HG02763 (cell line): ENCODE results near the gene TRABD.

ENCODE experiments used
- ATAC-seq: cut with Tn5 transposase; IDR thresholded peaks from one replicate; pipeline ENCODE4 v1.9.1; 2021; ENCODE audit warnings: mild to moderate bottlenecking, moderate library complexity; ENCODE audit not compliant: unreplicated experiment

Gene TRABD

GRCh38 chr22:50216684-50217520 is 31.2 kb downstream of the TRABD start:
- ATAC-seq: no peak

DNA sequence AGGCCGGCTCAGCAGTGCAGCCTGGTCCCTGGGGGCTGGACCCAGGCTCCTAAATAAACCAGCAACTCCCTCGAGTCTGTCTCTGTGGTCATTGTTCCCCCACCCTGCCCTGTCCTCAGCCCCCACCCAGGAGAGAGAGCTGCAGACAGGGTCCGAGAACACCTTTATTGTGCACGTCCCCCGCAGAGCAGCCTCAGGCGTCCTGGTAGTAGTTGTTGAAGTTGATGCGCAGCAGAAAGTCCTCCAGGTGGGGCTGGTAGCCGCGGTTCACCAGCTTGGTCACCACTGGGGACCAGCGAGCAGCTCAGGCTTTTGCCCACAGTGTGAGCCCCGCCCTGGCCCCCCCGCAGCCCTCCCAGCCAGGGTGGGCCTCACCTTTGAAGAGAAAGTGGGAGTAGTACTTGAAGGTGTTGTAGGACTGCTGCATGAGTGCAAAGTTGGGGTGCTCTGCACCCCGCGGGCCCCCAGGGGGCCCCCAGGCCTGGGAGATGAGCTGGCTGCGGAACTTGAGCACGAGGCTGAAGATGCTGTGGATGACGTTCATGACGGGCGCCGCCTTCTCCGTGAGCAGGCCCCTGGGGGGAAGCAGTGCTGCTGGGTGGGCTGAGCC is 31.9 kb downstream of the TRABD start:
- no peak for ATAC-seq

DNA sequence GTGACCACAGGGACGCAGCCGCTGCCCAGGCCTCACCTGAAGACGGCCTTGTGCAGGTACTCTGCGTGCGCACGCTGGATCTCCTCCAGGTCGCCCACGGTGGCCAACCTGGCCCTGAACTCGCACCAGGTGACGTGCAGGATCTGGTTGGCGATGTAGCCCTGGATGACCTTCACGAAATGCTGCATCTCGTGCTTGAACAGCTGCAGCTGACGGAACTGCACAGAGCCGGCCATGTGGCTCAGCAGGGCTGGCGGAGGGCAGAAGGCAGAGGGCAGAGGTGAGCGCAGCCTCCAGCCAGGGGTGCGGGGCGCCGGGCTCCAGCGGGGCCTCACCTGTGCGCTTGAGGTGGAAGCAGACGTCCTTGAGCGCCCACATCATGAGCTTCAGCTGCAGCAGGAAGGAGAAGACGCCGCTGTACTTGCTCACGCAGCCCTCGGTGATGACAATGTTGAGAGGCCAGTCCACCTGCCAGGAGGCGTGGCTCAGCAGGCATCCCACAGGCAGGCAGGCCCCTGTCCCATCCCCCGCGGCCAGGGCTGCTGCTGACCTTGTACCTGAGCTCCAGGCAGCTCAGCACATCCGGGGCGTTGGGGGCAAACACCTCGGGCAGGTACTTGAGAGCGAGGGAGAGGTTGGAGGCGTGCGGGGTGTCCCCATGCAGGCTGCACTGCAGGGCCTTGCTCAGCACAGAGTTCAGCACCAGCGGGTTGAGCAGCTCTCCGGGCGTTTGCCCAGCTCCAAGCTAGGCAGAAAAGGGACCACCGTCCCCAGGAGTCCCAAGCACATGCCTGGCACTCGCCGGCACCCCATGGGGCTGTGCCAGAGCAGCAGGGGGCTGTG is 32.7 kb downstream of the TRABD start:
- no peak for ATAC-seq

GRCh38 chr22:50218996-50219727 is 33.4 kb downstream of the TRABD start:
- no peak for ATAC-seq

DNA sequence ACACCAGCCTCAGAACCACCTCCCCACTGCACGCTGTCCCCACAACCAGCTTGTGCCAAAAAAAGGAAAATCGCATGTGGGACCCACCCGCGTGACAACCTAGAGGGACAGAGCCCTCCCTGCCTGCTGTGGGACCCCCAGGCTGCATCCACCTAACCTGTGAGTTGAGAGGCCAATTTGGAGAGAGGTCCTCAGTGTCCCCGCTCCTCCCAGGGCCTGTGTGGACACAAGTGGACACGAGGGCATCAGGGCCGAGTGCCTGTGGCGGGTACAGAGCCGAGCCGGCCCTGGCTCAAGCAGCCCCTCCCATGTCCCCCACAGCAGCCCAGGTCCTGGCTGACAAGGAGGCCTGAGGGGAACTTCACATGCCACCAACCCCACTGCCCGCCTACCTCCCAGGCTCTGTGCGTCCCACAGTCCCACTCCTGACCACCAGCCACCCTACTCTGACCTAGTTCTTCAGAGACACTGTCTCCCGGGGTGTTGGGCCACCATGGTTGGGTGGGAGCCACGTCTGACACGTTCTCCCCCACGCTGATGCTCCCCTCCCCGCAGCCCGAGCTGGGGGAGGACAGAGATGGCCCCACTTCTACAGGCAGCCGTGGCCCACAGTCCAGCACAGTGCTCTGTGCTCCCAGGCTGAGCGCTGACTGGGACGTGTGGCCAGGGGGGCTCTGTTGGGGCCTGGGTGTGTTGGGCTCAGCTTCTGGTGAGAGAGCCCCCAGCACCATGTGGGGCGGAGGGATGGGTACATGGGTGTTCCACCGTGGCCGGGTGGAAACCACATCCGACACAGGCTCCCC is 34.3 kb downstream of the TRABD start:
- ATAC-seq: no peak

DNA sequence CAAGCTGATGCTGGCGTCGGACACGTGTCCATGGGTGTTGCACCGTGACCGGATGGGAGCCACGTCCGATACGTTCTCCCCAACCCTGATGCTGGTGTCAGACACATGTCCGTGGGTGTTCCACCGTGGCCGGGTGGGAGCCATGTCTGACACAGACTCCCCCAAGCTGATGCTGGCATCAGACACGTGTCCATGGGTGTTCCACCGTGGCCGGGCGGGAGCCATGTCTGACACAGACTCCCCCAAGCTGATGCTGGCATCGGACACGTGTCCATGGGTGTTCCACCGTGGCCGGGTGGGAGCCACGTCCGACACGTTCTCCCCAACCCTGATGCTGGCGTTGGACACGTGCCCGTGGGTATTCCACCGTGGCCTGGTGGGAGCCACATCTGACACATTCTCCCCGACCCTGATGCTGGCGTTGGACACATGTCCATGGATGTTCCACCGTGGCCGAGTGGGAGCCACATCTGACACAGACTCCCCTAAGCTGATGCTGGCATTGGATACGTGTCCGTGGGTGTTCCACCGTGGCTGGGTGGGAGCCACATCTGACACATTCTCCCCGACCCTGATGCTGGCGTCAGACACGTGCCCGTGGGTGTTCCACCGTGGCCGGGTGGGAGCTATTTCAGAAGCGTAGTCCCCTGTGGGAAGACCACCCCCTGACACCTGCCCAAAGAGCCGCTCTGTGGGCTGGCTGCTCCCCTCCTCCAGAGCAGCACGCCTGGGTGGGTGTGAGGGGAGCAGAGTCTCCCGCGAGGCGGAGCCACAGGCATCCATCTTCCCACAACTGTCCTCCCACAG is 35.1 kb downstream of the TRABD start:
- no peak for ATAC-seq

DNA sequence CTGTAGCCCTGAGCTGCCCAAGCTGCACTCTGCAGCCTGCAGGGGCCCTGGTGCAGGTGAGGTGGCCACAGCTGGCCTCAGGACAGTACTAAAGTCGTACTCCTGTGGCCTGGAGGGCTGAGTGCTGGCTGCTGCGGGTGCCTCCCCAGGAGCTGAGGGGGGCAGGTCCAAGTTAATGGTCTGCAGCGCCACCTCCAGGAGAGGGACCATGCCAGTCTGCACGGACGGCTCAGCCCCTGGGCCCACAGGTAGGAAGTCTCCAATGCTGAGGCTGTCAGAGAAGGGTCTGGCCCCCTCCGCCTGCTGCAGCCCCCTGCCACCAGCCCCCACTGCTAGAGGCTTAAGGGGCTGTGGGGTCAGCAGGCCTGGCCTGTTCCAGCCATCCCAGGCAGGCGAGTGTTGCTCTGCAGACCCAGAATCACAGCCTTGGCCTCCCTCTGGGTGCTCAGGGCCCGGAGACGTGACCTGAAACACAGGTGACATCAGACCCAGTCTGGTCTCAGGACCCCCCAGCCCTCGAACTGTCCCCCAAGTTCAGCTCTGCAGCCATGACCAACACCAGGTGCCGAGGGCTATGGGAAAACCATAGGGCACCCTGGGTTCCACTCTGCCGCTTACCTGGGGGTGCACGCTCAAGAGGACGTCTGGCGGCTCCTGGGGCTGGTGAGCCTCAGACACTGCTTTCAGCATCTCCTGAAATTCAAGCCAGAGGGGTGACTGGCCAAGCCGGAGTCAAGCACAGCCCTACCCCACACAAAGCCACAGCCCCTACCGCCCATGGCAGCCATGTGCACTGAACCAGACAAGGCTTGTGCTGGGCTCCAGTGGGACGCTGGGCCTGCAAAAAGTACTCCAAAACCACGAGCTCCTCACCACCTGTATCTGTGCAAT is 35.9 kb downstream of the TRABD start:
- no peak for ATAC-seq

- ATAC-seq: no peak
These were observed 36.8 kb downstream of the TRABD start for GRCh38 chr22:50222508-50222907.

- ATAC-seq: no peak
These were observed 38.4 kb downstream of the TRABD start for GRCh38 chr22:50224071-50224470.

DNA sequence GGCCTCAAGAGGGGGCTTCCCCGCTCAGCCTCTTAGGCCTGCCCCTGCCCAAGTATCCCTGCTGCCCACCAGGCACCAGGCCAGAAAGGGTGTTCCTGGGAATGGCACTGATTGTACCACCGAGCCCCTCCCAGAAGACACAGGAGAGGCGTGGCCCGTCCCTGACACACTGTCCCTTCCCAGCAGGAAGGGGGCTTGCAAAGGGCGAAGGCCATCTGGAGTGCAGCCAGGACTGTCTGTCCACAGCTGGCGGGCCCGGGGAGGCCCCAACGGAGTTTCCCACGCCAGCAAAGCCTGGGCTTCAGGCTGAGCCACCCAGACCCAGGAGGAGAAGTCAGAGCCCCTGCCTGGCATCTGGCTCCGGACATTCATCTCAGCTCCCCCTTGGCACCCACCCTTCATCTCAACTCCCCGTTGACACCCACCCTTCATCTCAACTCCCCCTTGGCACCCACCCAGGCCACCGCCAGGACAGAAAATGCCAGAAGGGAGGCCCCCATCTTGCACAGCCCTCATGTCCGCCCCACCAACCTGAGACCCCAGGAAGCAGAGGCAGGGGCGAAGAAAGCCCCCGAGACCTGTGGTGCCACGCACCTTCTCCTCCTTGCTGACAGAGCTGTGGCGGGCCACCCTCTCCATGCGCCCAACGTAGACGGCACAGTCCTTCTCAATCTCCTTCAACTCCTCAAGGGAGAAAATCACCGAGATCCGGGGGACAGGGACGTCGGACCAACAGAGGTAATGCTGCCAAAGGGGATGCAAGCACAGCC is 39.7 kb downstream of the TRABD start:
- ATAC-seq: no peak

GRCh38 chr22:50226063-50226874 is 40.6 kb downstream of the TRABD start:
- ATAC-seq: no peak

DNA sequence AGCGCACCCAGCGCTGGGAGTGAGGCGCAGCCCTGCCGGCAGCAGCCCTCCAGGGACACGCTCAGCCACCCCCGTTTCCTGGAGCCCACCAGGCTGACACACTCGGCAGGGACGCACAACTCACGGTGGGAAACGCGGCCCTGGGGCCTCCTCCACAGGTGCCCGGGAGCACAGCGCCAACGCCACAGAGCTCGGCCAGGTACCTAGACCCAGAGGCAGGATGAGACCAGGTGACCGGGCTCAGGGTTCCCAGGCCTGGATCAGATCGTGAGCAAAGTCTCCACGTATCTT is 41.1 kb downstream of the TRABD start:
- ATAC-seq: no peak

GRCh38 chr22:50227579-50228215 is 42.0 kb downstream of the TRABD start:
- no peak for ATAC-seq

DNA sequence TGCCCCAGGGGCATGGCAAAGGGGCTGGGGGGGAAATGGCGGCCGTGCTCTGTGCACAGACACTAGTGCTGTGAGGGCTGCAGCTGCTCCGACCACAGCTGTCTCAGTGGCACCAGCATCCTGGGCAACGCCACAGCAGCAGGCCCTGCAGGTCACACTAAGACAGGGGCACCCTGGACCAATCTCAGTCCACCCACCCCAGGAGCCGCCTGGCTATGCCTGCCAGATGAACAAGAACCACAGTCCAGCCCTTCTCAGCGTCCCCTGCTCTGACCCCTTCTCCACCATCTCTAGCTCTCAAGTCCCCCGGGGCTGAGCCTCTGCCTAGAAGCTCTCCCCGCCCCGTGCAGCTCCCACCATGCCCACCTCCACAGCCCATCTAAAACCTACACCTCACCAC is 42.7 kb downstream of the TRABD start:
- no peak for ATAC-seq

GRCh38 chr22:50229370-50229769 is 43.7 kb downstream of the TRABD start:
- ATAC-seq: no peak

DNA sequence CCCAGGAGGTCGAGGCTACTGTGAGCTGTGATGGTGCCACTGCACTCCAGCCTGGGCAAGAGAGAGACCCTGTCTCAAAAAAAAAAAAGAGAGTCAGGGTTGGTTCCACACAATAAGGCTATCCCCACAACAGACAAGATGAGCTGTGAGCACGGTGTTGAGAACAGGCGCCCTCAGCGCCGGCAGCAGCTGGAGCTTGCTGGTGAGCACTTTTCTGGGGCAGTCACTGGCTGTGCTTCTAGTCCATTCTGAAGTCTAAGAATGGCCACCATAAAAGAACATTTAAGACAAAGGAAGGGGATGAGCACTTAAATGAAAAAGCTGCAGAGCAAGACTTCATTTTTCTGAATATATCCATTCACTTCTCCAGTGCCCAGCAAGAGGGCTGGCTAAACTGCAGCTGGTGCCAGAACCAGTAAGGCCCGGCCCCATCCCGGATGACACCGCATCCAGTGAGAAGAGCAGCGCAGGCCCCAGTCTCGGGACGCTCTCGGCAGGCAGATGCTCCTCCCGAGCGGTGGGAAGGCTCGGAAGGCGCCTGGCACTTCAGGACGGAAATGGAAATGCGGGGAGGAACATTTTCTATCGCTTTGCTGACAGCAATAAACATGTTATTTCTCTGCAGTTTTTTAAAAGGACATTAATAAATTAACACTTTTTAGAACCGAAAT is 46.9 kb downstream of the TRABD start:
- ATAC-seq: no peak
